HFF-Myc (cell line): Measurements from ENCODE around the gene PPP1R8.
"Not testable (repeated sequence)": the region's sequence is repeated elsewhere in the genome, so short reads cannot be mapped to it uniquely, and the experiment has no call there.

Experiments used
- DNase-seq: peaks from one replicate; pipeline ENCODE4 v3.0.0-alpha.2; 2011; ENCODE audit warnings: low read depth; ENCODE audit errors: extremely low read depth
- H3K4me3 ChIP-seq: replicated peaks from 2 replicates; pipeline ENCODE4 v1.5.1; 2011; ENCODE audit warnings: low read depth, mild to moderate bottlenecking, control low read depth, low read length
- CTCF ChIP-seq: IDR thresholded peaks from 2 replicates; pipeline ENCODE4 v1.5.1; 2012; ENCODE audit warnings: mild to moderate bottlenecking, low read depth, low read length, control low read depth; ENCODE audit errors: missing control alignments

PPP1R8 gene

GRCh38 chr1:27816921-27817630, 13.5 kb upstream of the PPP1R8 start:
- no peak overlapping the region for H3K4me3 ChIP-seq
- DNase-seq: no peak

GRCh38 chr1:27821761-27822315, 8.7 kb upstream of the PPP1R8 start:
- no peak overlapping the region for H3K4me3 ChIP-seq
- no peak for DNase-seq
- no peak for TF ChIP-seq CTCF

More at GRCh38 chr1:27816921-27817630, 13.5 kb upstream of the PPP1R8 start:
- no peak for TF ChIP-seq CTCF

GRCh38 chr1:27823784-27824183, 6.8 kb upstream of the PPP1R8 start:
- no peak for TF ChIP-seq CTCF
- no peak for DNase-seq
- H3K4me3 ChIP-seq: no peak overlapping the region

GRCh38 chr1:27824411-27824810, 6.2 kb upstream of the PPP1R8 start:
- H3K4me3 ChIP-seq: no peak overlapping the region
- no peak for DNase-seq
- TF ChIP-seq CTCF: no peak

GRCh38 chr1:27829339-27829960, 1.1 kb upstream of the PPP1R8 start:
- H3K4me3 ChIP-seq, DNase-seq: not testable (repeated sequence)

- no peak for TF ChIP-seq CTCF
- DNase-seq: no peak
- H3K4me3 ChIP-seq: peak overlapping the region; percentile 85
These were observed 1.2 kb downstream of the PPP1R8 start for GRCh38 chr1:27831568-27832410.

GRCh38 chr1:27832762-27833161, 2.2 kb downstream of the PPP1R8 start:
- TF ChIP-seq CTCF: no peak
- peak; percentile 27 for DNase-seq
- peak overlapping the region; percentile 85 for H3K4me3 ChIP-seq
